GM23248 (cell line): ENCODE results near the gene CSTB. TPM values are rescaled to one million over a fixed set of nuclear protein-coding genes. Genes with fewer than 3 reads are reported as not detected.

ENCODE experiments used
- DNase-seq: peaks from one replicate; pipeline ENCODE4 v3.0.0-alpha.2; 2015
- H2AFZ ChIP-seq: fragments of 200-600 bp; sonication (generic); 2 replicates; pipeline ENCODE4 v1.6.1; 2016; ENCODE audit warnings: antibody characterized with exemption
- H3F3A ChIP-seq: fragments of 200-600 bp; sonication (generic); 2 replicates; pipeline ENCODE4 v1.6.1; 2016; ENCODE audit warnings: mild to moderate bottlenecking, antibody characterized with exemption, mixed run types; ENCODE audit not compliant: insufficient read depth
- H3K27ac ChIP-seq: fragments of 200-600 bp; sonication (generic); 2 replicates; pipeline ENCODE4 v1.5.1; 2016; ENCODE audit warnings: mild to moderate bottlenecking
- H3K27me3 ChIP-seq: fragments of 200-600 bp; sonication (generic); replicated peaks from 2 replicates; pipeline ENCODE4 v1.6.1; 2016; ENCODE audit warnings: mild to moderate bottlenecking; ENCODE audit not compliant: insufficient read depth
- H3K36me3 ChIP-seq: fragments of 200-600 bp; sonication (generic); 2 replicates; pipeline ENCODE4 v1.6.1; 2016; ENCODE audit warnings: low read depth, mild to moderate bottlenecking
- H3K4me1 ChIP-seq: fragments of 200-600 bp; sonication (generic); 2 replicates; pipeline ENCODE4 v1.6.1; 2016; ENCODE audit warnings: mild to moderate bottlenecking; ENCODE audit not compliant: insufficient read depth
- H3K4me2 ChIP-seq: fragments of 200-600 bp; sonication (generic); one replicate; pipeline ENCODE4 v1.6.1; 2016; ENCODE audit warnings: mild to moderate bottlenecking; ENCODE audit not compliant: unreplicated experiment
- H3K4me3 ChIP-seq: fragments of 200-600 bp; sonication (generic); 2 replicates; pipeline ENCODE4 v1.5.1; 2016; ENCODE audit warnings: mild to moderate bottlenecking
- H3K79me2 ChIP-seq: fragments of 200-600 bp; sonication (generic); 2 replicates; pipeline ENCODE4 v1.6.1; 2016; ENCODE audit warnings: mild to moderate bottlenecking; ENCODE audit not compliant: insufficient read depth
- H3K9ac ChIP-seq: fragments of 200-600 bp; sonication (generic); 2 replicates; pipeline ENCODE4 v1.6.1; 2016; ENCODE audit warnings: mild to moderate bottlenecking
- H3K9me2 ChIP-seq: fragments of 200-600 bp; sonication (generic); 2 replicates; pipeline ENCODE4 v1.6.1; 2016; ENCODE audit warnings: mixed run types, mild to moderate bottlenecking, moderate library complexity; ENCODE audit not compliant: insufficient read depth
- H3K9me3 ChIP-seq: fragments of 200-600 bp; sonication (generic); one replicate; pipeline ENCODE4 v1.6.1; 2017; ENCODE audit warnings: low read depth
- H4K20me1 ChIP-seq: fragments of 200-600 bp; sonication (generic); 2 replicates; pipeline ENCODE4 v1.6.0; 2016; ENCODE audit not compliant: insufficient read depth
- EZH2 ChIP-seq: fragments of 200-600 bp; sonication (generic); IDR thresholded peaks from 2 replicates; pipeline ENCODE4 v1.6.1; 2018; ENCODE audit warnings: antibody characterized with exemption, mild to moderate bottlenecking; ENCODE audit not compliant: insufficient read depth, poor library complexity, severe bottlenecking
- EZH2phosphoT487 ChIP-seq: fragments of 200-600 bp; sonication (generic); IDR thresholded peaks from 2 replicates; pipeline ENCODE4 v1.6.1; 2018; ENCODE audit warnings: antibody characterized with exemption, moderate library complexity, mild to moderate bottlenecking, low read depth; ENCODE audit not compliant: insufficient read depth
- WGBS, 2 experiments: methylation state at CpG; one replicate each; pipeline ENCODE4 v1.1.6; 2015 to 2017; ENCODE audit warnings: low lambda C conversion rate in 2 of 2, low coverage in 1 of 2; ENCODE audit errors: missing lambda C conversion rate in 2 of 2; 5-methylcytosine and 5-hydroxymethylcytosine counted together
- in situ Hi-C: fragments of 300-500 bp; cut with MboI; formaldehyde crosslinking; loops from 2 replicates; pipeline ENCODE4 v1.15.0; 2020
- polyA plus RNA-seq: library from polyadenylated mRNA; unstranded; fragments of >200 nt; fragmentation: Nextera tagmentation; extraction: Ambion mirVana; gene quantifications from 2 replicates; pipeline ENCODE4 v1.2.1, GENCODE V29; 2016
- total RNA-seq: library from RNA; depleted of rRNA; stranded (reverse); fragments of >200 nt; shearing (Covaris generic); gene quantifications from 2 replicates; pipeline ENCODE4 v1.2.3, GENCODE V29; 2014

The CSTB gene
- total and polyA plus RNA-seq, 2 experiments from 2014 or later, result 6.7 to 95.0 TPM

GRCh38 chr21:43754948-43755781 is 20.9 kb downstream of the CSTB start:
- TF ChIP-seq EZH2phosphoT487 (no peak), EZH2 (no peak)
- no peak overlapping the region for H3K4me3 ChIP-seq
- no peaks in the 10 kb centered on the region for H3K4me1 ChIP-seq
- no peak overlapping the region for H2AFZ ChIP-seq
- in situ Hi-C loops, result no loop called here
- H3K9me3 ChIP-seq, result no peaks in the 10 kb centered on the region
- H3K79me2 ChIP-seq, result no peaks in the 10 kb centered on the region
- H3K9ac ChIP-seq, result no peak overlapping the region
- H3K9me2 ChIP-seq, result no peaks in the 10 kb centered on the region
- no peaks in the 10 kb centered on the region for H4K20me1 ChIP-seq
- H3F3A ChIP-seq, result no peaks in the 10 kb centered on the region
- H3K36me3 ChIP-seq, result peaks cover 15% of the 10 kb centered on the region; the same call in 1 of the 2 replicates
- H3K27me3 ChIP-seq, result no peaks in the 10 kb centered on the region
- no peak overlapping the region for H3K4me2 ChIP-seq
- H3K27ac ChIP-seq, result no peak overlapping the region
- WGBS, 2 experiments, result 91 to 92% methylated on average over 25 to 26 of the region's 26 CpGs
- no peak for DNase-seq

GRCh38 chr21:43753439-43753799 is 22.7 kb downstream of the CSTB start:
- no peaks in the 10 kb centered on the region for H3K9me2 ChIP-seq
- no peaks in the 10 kb centered on the region for H3F3A ChIP-seq
- H2AFZ ChIP-seq, result no peak overlapping the region
- H3K4me1 ChIP-seq, result no peaks in the 10 kb centered on the region
- WGBS, 2 experiments, result 98% methylated on average over 16 of the region's 16 CpGs
- H3K9ac ChIP-seq, result no peak overlapping the region
- no peaks in the 10 kb centered on the region for H4K20me1 ChIP-seq
- H3K9me3 ChIP-seq, result no peaks in the 10 kb centered on the region
- DNase-seq, result no peak
- H3K4me3 ChIP-seq, result no peak overlapping the region
- no peak for TF ChIP-seq EZH2phosphoT487
- TF ChIP-seq EZH2, result no peak
- H3K79me2 ChIP-seq, result no peaks in the 10 kb centered on the region
- peaks cover 10% of the 10 kb centered on the region; the same call in 1 of the 2 replicates for H3K36me3 ChIP-seq
- no peak overlapping the region for H3K27ac ChIP-seq
- no peak overlapping the region for H3K4me2 ChIP-seq
- in situ Hi-C loops, result no loop called here
- H3K27me3 ChIP-seq, result no peaks in the 10 kb centered on the region

- 93 to 94% methylated on average over 25 to 28 of the region's 28 CpGs for WGBS, 2 experiments
- in situ Hi-C loops, result no loop called here
- Histone ChIP-seq H3K36me3 (peaks cover 8% of the 10 kb centered on the region; the same call in 1 of the 2 replicates), H3K9me2 (no peaks in the 10 kb centered on the region), H4K20me1 (no peaks in the 10 kb centered on the region), H2AFZ (no peak overlapping the region), H3K9ac (no peak overlapping the region), H3K4me1 (no peaks in the 10 kb centered on the region), H3K79me2 (no peaks in the 10 kb centered on the region), H3K4me2 (no peak overlapping the region), H3K4me3 (no peak overlapping the region), H3K27me3 (no peaks in the 10 kb centered on the region), H3F3A (no peaks in the 10 kb centered on the region), H3K9me3 (no peaks in the 10 kb centered on the region), H3K27ac (no peak overlapping the region)
- TF ChIP-seq EZH2phosphoT487, result no peak
- no peak for TF ChIP-seq EZH2
- no peak for DNase-seq
Measured at GRCh38 chr21:43752758-43753438, 23.2 kb downstream of the CSTB start.

- in situ Hi-C loops, result no loop called here
- H3K36me3 ChIP-seq, result peaks cover 8% of the 10 kb centered on the region; the same call in 1 of the 2 replicates
- H3K4me3 ChIP-seq, result no peak overlapping the region
- no peaks in the 10 kb centered on the region for H3K4me1 ChIP-seq
- H3K27ac ChIP-seq, result no peak overlapping the region
- no peaks in the 10 kb centered on the region for H3K9me2 ChIP-seq
- H3K79me2 ChIP-seq, result no peaks in the 10 kb centered on the region
- H2AFZ ChIP-seq, result no peak overlapping the region
- H3K9ac ChIP-seq, result no peak overlapping the region
- no peaks in the 10 kb centered on the region for H3K27me3 ChIP-seq
- no peaks in the 10 kb centered on the region for H4K20me1 ChIP-seq
- H3F3A ChIP-seq, result no peaks in the 10 kb centered on the region
- no peaks in the 10 kb centered on the region for H3K9me3 ChIP-seq
- TF ChIP-seq EZH2phosphoT487, result no peak
- no peak for TF ChIP-seq EZH2
- WGBS, 2 experiments, result 90% methylated on average over 24 of the region's 31 CpGs
- no peak for DNase-seq
- H3K4me2 ChIP-seq, result no peak overlapping the region
Measured at GRCh38 chr21:43751955-43752591, 24.0 kb downstream of the CSTB start.
